ENCODE data around the gene ADGRL2. TPM values are rescaled to one million over a fixed set of nuclear protein-coding genes. Genes with fewer than 3 reads are reported as not detected.

The ADGRL2 gene
- total and polyA plus RNA-seq, 8 donors: 5.6 to 21.6 (median 12.4) TPM

- Histone ChIP-seq H3K36me3 (no peaks in the 10 kb centered on the region), H3K27ac (no peak overlapping the region), H3K27me3 (no peaks in the 10 kb centered on the region), H3K4me3 (no peak overlapping the region), H3K4me1 (peaks cover 0 to 14% (median 5%) of the 10 kb centered on the region in 3 donors), H3K9me3 (no peaks in the 10 kb centered on the region)
- intact Hi-C loops (cut with DNase I): no loop called here
- WGBS, 2 donors: 88 to 89% methylated on average over 6 of the region's 6 CpGs
- no peak for DNase-seq
- peak in 1 of 4 donors; percentile 26 for ATAC-seq
- FAIRE-seq: no peak
- no peak for TF ChIP-seq CTCF (IDR thresholded peaks at IDR 0.05)
These were observed 119.6 kb downstream of the ADGRL2 start for GRCh38 chr1:81920245-81920740.

- FAIRE-seq (no peak), DNase-seq (no peak), ATAC-seq (peak in 1 of 4 donors; percentile 29)
- Histone ChIP-seq H3K4me1 (peaks cover 0 to 14% (median 5%) of the 10 kb centered on the region in 3 donors), H3K9me3 (no peaks in the 10 kb centered on the region), H3K36me3 (no peaks in the 10 kb centered on the region), H3K27me3 (no peaks in the 10 kb centered on the region), H3K4me3 (no peak overlapping the region), H3K27ac (no peak overlapping the region)
- intact Hi-C loops (cut with DNase I): no loop called here
- no peak for TF ChIP-seq CTCF (IDR thresholded peaks at IDR 0.05)
- WGBS, 2 donors: 20% methylated on average over 2 of the region's 2 CpGs
These were observed 120.2 kb downstream of the ADGRL2 start for GRCh38 chr1:81920886-81921285.

GRCh38 chr1:81921344-81921743, 120.6 kb downstream of the ADGRL2 start:
- 22 to 29% methylated on average over 4 of the region's 4 CpGs for WGBS, 2 donors

GRCh38 chr1:81921851-81922462, 121.2 kb downstream of the ADGRL2 start:
- Histone ChIP-seq H3K36me3 (no peaks in the 10 kb centered on the region), H3K4me3 (no peak overlapping the region), H3K4me1 (peaks cover 0 to 14% (median 5%) of the 10 kb centered on the region in 3 donors), H3K27ac (no peak overlapping the region), H3K9me3 (no peaks in the 10 kb centered on the region), H3K27me3 (no peaks in the 10 kb centered on the region)
- TF ChIP-seq CTCF (IDR thresholded peaks at IDR 0.05): no peak
- ATAC-seq (no peak), DNase-seq (no peak), FAIRE-seq (no peak)
- 80 to 85% methylated on average over 5 of the region's 5 CpGs for WGBS, 2 donors
- intact Hi-C loops (cut with DNase I): no loop called here

More at GRCh38 chr1:81921344-81921743, 120.6 kb downstream of the ADGRL2 start:
- no peak for DNase-seq
- Histone ChIP-seq H3K4me3 (no peak overlapping the region), H3K27ac (no peak overlapping the region), H3K36me3 (no peaks in the 10 kb centered on the region), H3K4me1 (peaks cover 0 to 14% (median 5%) of the 10 kb centered on the region in 3 donors), H3K9me3 (no peaks in the 10 kb centered on the region), H3K27me3 (no peaks in the 10 kb centered on the region)
- FAIRE-seq: no peak
- ATAC-seq: no peak
- intact Hi-C loops (cut with DNase I): no loop called here
- no peak for TF ChIP-seq CTCF (IDR thresholded peaks at IDR 0.05)

GRCh38 chr1:81922955-81923354, 122.2 kb downstream of the ADGRL2 start:
- peaks cover 0 to 14% (median 5%) of the 10 kb centered on the region in 3 donors for H3K4me1 ChIP-seq
- H3K9me3 ChIP-seq: no peaks in the 10 kb centered on the region
- H3K36me3 ChIP-seq: no peaks in the 10 kb centered on the region
- H3K4me3 ChIP-seq: no peak overlapping the region
- no peak for TF ChIP-seq CTCF (IDR thresholded peaks at IDR 0.05)
- intact Hi-C loops (cut with DNase I): no loop called here
- no peaks in the 10 kb centered on the region for H3K27me3 ChIP-seq
- H3K27ac ChIP-seq: no peak overlapping the region
- ATAC-seq (no peak), DNase-seq (no peak), FAIRE-seq (no peak)
- 35 to 43% methylated on average over 2 of the region's 2 CpGs for WGBS, 2 donors

Data from pancreas (tissue), 10 donors.